ENCODE results near the gene CEP83.

DNA sequence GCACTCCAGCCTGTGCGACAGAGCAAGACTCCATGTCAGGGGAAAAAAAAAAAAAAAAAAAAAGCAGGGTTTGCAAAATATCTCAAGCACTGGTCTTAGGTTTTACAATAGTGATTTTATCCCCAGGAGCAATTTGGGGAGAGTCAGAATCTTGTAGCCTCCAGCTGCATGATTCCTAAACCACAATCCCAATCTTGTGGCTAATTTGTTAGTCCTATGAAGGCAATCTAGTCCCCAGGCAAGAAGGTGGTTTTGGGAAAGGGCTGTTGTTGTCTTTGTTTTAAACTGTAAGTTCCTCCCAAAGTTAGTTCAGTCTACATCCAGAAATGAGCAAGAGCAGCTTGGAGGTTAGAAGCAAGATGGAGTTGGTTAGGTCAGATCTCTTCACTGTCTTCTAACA, 175.6 kb downstream of the CEP83 start:
- TF ChIP-seq, protein P1, sequence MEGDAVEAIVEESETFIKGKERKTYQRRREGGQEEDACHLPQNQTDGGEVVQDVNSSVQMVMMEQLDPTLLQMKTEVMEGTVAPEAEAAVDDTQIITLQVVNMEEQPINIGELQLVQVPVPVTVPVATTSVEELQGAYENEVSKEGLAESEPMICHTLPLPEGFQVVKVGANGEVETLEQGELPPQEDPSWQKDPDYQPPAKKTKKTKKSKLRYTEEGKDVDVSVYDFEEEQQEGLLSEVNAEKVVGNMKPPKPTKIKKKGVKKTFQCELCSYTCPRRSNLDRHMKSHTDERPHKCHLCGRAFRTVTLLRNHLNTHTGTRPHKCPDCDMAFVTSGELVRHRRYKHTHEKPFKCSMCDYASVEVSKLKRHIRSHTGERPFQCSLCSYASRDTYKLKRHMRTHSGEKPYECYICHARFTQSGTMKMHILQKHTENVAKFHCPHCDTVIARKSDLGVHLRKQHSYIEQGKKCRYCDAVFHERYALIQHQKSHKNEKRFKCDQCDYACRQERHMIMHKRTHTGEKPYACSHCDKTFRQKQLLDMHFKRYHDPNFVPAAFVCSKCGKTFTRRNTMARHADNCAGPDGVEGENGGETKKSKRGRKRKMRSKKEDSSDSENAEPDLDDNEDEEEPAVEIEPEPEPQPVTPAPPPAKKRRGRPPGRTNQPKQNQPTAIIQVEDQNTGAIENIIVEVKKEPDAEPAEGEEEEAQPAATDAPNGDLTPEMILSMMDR (IDR thresholded peaks at IDR 0.05), result no peak
- no peak for TF ChIP-seq POLR2A (IDR thresholded peaks at IDR 0.05; ENCODE audit: low read depth)
